ENCODE results near the gene INO80E. TPM values are rescaled to one million over a fixed set of nuclear protein-coding genes. Genes with fewer than 3 reads are reported as not detected.

The INO80E gene
- total and polyA plus RNA-seq, 4 donors: 8.0 to 24.8 (median 17.2) TPM

- no peak for DNase-seq (ENCODE audit: low spot score)
- TF ChIP-seq YY1 (IDR thresholded peaks at IDR 0.05) (no peak), REST (IDR thresholded peaks at IDR 0.05) (no peak), RAD21 (IDR thresholded peaks at IDR 0.05) (no peak), NR2F2 (IDR thresholded peaks at IDR 0.05) (no peak), FOXA1 (IDR thresholded peaks at IDR 0.05) (no peak), EGR1 (IDR thresholded peaks at IDR 0.05; ENCODE audit: low read depth in 2 of 2) (no peak), HNF4A (conservative IDR thresholded peaks at IDR 0.05) (no peak), MAX (IDR thresholded peaks at IDR 0.05) (no peak), ZBTB33 (IDR thresholded peaks at IDR 0.05) (no peak), TAF1 (conservative IDR thresholded peaks at IDR 0.05) (no peak), HNF4G (IDR thresholded peaks at IDR 0.05) (no peak), JUND (IDR thresholded peaks at IDR 0.05) (no peak)
- Histone ChIP-seq H3K4me3 (ENCODE audit: low read depth in 1 of 3, low read length in 3 of 3) (no peak overlapping the region), H3K27me3 (ENCODE audit: control insufficient read depth in 4 of 4, insufficient read depth in 4 of 4, low read length in 3 of 4) (no peaks in the 10 kb centered on the region), H3K9ac (ENCODE audit: low read depth in 1 of 2, low read length in 2 of 2) (no peak overlapping the region), H3K9me3 (ENCODE audit: control insufficient read depth in 4 of 4, low read length in 3 of 4) (no peaks in the 10 kb centered on the region), H3K27ac (ENCODE audit: low read depth in 1 of 2, low read length in 2 of 2) (no peak overlapping the region), H3K4me1 (ENCODE audit: control insufficient read depth in 4 of 4, insufficient read depth in 4 of 4, low read length in 3 of 4) (peaks cover 3 to 28% (median 23%) of the 10 kb centered on the region in 4 donors), H3K36me3 (ENCODE audit: control insufficient read depth in 4 of 4, insufficient read depth in 3 of 4, low read depth in 1 of 4, low read length in 3 of 4) (peaks cover 6 to 19% (median 13%) of the 10 kb centered on the region in 4 donors)
- 95% methylated on average over 8 of the region's 8 CpGs for WGBS
Measured at GRCh38 chr16:29971304-29971703, 24.7 kb upstream of the INO80E start.

DNA sequence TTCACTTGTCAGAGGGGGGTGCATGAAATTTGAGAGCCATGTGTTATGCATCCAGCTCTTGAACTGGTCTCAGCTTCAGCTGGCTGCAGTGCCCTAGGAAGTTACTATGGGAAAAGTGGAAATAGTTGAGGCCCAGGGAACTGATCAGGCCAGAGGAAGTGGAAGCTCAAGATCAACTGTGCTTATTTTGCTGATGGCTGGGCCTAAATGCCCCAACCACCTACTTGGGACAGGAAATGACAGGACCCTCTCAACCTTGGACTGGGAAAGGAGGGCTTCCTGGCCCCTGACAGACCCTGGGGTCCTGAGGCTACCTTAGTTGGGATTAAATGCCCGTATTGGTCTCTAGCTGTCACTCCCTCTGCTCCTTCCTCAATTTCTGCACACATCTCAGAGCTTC is 23.5 kb upstream of the INO80E start:
- Histone ChIP-seq H3K9ac (ENCODE audit: low read depth in 1 of 2, low read length in 2 of 2) (no peak overlapping the region), H3K9me3 (ENCODE audit: control insufficient read depth in 4 of 4, low read length in 3 of 4) (no peaks in the 10 kb centered on the region), H3K27me3 (ENCODE audit: control insufficient read depth in 4 of 4, insufficient read depth in 4 of 4, low read length in 3 of 4) (no peaks in the 10 kb centered on the region), H3K4me3 (ENCODE audit: low read depth in 1 of 3, low read length in 3 of 3) (no peak overlapping the region), H3K27ac (ENCODE audit: low read depth in 1 of 2, low read length in 2 of 2) (no peak overlapping the region), H3K36me3 (ENCODE audit: control insufficient read depth in 4 of 4, insufficient read depth in 3 of 4, low read depth in 1 of 4, low read length in 3 of 4) (peaks cover 6 to 19% (median 14%) of the 10 kb centered on the region in 4 donors), H3K4me1 (ENCODE audit: control insufficient read depth in 4 of 4, insufficient read depth in 4 of 4, low read length in 3 of 4) (peaks cover 3 to 30% (median 24%) of the 10 kb centered on the region in 4 donors)
- no peak for TF ChIP-seq HNF4G (IDR thresholded peaks at IDR 0.05)
- no peak for TF ChIP-seq CTCF (IDR thresholded peaks at IDR 0.05; ENCODE audit: low read depth, low read length, missing input control)
- no peak for TF ChIP-seq EGR1 (IDR thresholded peaks at IDR 0.05; ENCODE audit: low read depth in 2 of 2)
- no peak for TF ChIP-seq JUND (IDR thresholded peaks at IDR 0.05)
- no peak for TF ChIP-seq FOXA2 (IDR thresholded peaks at IDR 0.05)
- no peak for TF ChIP-seq RXRA (IDR thresholded peaks at IDR 0.05)
- no peak for TF ChIP-seq ATF3 (IDR thresholded peaks at IDR 0.05)
- no peak for TF ChIP-seq YY1 (IDR thresholded peaks at IDR 0.05)
- no peak for TF ChIP-seq REST (IDR thresholded peaks at IDR 0.05)
- 95% methylated on average over 1 of the region's 1 CpG for WGBS
- DNase-seq (ENCODE audit: low spot score): no peak

All from liver (tissue), 9 donors.